Testis (tissue), 2 donors: ENCODE measurements around the gene JAK3.

ENCODE experiments used
- CTCF ChIP-seq, 3 experiments: fragments of 450-650 bp in 2 of 3; fragments of 200-600 bp in 1 of 3; sonication (generic) in 1 of 3; IDR thresholded peaks; one replicate each; pipeline ENCODE4 v1.5.1; 2016 to 2019; ENCODE audit warnings: antibody characterized with exemption in 3 of 3, mild to moderate bottlenecking in 2 of 3, moderate library complexity in 1 of 3
- POLR2A ChIP-seq: fragments of 450-650 bp; IDR thresholded peaks from one replicate; pipeline ENCODE4 v1.6.1; 2017; ENCODE audit warnings: antibody characterized with exemption, mild to moderate bottlenecking, moderate library complexity

DNA sequence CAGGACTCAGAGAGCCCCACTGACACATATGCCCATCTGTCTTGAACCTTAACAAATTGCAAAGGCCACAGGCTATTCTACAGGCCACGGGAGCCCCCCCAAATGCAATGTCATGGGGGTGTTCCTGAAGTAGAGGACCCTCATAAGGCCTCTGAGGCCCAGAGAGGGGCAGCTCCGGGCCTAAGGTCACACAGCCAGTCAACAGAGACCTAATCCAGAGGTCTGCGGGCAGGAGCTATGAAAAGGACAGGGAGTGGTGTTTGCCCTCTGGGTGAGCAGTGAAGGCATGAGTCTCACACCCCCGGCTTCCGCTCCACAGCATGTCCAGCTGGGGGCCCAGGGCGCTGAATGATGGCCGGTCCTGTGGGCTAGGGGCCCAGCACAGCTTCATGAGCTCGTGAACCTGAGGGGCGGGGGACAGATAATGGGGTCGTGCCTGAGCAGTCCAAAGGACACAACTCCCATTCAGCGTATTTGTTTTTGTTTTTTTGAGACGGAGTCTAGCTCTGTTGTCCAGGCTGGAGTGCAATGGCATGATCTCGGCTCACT, 21.2 kb downstream of the JAK3 start:
- TF ChIP-seq CTCF (IDR thresholded peaks at IDR 0.05) (no peak), POLR2A (no peak)
